SH-SY5Y (cell line): ENCODE measurements around the gene ECI1.

ENCODE experiments used
- GATA2 ChIP-seq: IDR thresholded peaks from 2 replicates; pipeline ENCODE4 v1.6.1; 2011; ENCODE audit warnings: mild to moderate bottlenecking, low read depth, low read length
- GATA3 ChIP-seq: IDR thresholded peaks from 2 replicates; pipeline ENCODE4 v1.6.1; 2011; ENCODE audit warnings: low read depth, mild to moderate bottlenecking, low read length, moderate library complexity

DNA sequence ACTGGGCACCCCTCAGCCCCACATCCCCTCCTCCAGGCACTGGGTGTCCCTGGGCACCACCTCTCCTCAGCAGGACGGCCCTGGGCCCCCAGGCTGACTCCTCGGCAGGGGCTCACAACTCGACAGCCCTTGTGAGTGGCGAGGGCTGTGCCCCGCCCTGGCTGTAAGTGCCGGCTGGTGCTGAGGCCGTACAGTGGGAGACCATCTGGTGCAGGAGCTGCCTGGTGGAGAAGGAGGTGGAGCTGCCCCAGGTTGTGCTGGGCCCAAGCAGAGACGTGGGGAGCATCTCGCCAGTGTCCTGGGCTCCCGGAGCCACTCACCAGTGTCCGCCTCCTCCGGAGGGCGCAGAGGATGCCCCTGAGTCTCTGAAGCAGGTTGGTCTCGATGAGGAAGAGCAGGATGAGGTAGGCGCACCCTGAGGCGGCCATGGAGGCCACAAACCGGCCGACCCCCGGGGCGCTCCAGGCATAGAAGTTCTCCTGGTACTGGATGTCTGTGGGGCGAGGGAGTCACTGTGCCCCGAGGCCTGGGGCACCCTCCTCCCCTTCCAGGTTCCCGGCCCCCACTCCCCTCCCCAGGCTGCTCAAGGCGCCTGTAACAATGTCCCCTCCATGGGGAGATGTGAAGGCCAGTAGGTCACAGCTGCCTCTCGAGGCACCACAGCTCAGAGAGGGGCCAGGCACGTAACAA, 31.6 kb upstream of the ECI1 start:
- TF ChIP-seq GATA3 = no peak
- no peak for TF ChIP-seq GATA2
